WTC11 (cell line): ENCODE data around the gene TMEM176B. TPM values are rescaled to one million over a fixed set of nuclear protein-coding genes. Genes with fewer than 3 reads are reported as not detected.

Source experiments
- ATAC-seq: fragments of 200-7000 bp; cut with Tn5 transposase; 2 replicates; pipeline ENCODE4 v1.10.0; 2021; ENCODE audit warnings: mild to moderate bottlenecking, moderate library complexity
- CTCF ChIA-PET: fragments of 300-600 bp; sonication (Branson Sonifier 250); formaldehyde crosslinking; loops from one replicate; lab custom pipeline; 2021; ENCODE audit warnings: antibody characterized with exemption; lab: Charles Lee
- POLR2A ChIA-PET: fragments of 350-600 bp; sonication (Branson Sonifier 250); formaldehyde crosslinking; loops from one replicate; lab custom pipeline; 2021; ENCODE audit warnings: antibody characterized with exemption; lab: Charles Lee
- DNase-seq: peaks from one replicate; pipeline ENCODE4 v3.0.0; 2021; ENCODE audit warnings: low spot score
- H3K27ac Mint-ChIP-seq: 2 replicates; pipeline ENCODE4 v1.8.0; 2021; ENCODE audit warnings: mixed read lengths
- H3K27me3 Mint-ChIP-seq: 2 replicates; pipeline ENCODE4 v1.8.0; 2021; ENCODE audit warnings: low read depth, mild to moderate bottlenecking, moderate library complexity, mixed read lengths
- H3K36me3 Mint-ChIP-seq: 2 replicates; pipeline ENCODE4 v1.8.0; 2021; ENCODE audit warnings: mixed read lengths
- H3K4me1 Mint-ChIP-seq: 2 replicates; pipeline ENCODE4 v1.8.0; 2022; ENCODE audit warnings: mixed read lengths
- H3K4me3 Mint-ChIP-seq: 2 replicates; pipeline ENCODE4 v1.8.0; 2021; ENCODE audit warnings: mild to moderate bottlenecking, moderate library complexity, mixed read lengths
- H3K9me3 Mint-ChIP-seq: 2 replicates; pipeline ENCODE4 v1.8.0; 2021; ENCODE audit warnings: mixed read lengths
- CBFB ChIP-seq: sonication (generic); formaldehyde crosslinking; IDR thresholded peaks from 2 replicates; pipeline ENCODE4 v1.8.1; 2022; ENCODE audit warnings: mild to moderate bottlenecking, low read depth, missing genetic modification reagents
- E2F4 ChIP-seq: sonication (generic); formaldehyde crosslinking; IDR thresholded peaks from 2 replicates; pipeline ENCODE4 v1.8.1; 2022; ENCODE audit warnings: low read depth, mild to moderate bottlenecking, moderate library complexity, missing genetic modification reagents, borderline replicate concordance
- E2F5 ChIP-seq: sonication (generic); formaldehyde crosslinking; IDR thresholded peaks from 2 replicates; pipeline ENCODE4 v1.8.1; 2022; ENCODE audit warnings: mild to moderate bottlenecking, moderate library complexity, missing genetic modification reagents
- GABPB1 ChIP-seq: sonication (generic); formaldehyde crosslinking; IDR thresholded peaks from 2 replicates; pipeline ENCODE4 v1.8.1; 2023; ENCODE audit warnings: mild to moderate bottlenecking, missing genetic modification reagents
- GRHL2 ChIP-seq: fragments of 250-450 bp; sonication (Bioruptor Pico); IDR thresholded peaks from 2 replicates; pipeline ENCODE4 v1.8.0; 2022; ENCODE audit warnings: mild to moderate bottlenecking, moderate library complexity; ENCODE audit not compliant: insufficient replicate concordance, severe bottlenecking
- GTF2I ChIP-seq: fragments of 250-450 bp; sonication (Bioruptor Pico); conservative IDR thresholded peaks from 2 replicates; pipeline ENCODE4 v1.4.0; 2021; ENCODE audit warnings: mild to moderate bottlenecking
- JAZF1 ChIP-seq: fragments of 250-450 bp; sonication (Bioruptor Pico); IDR thresholded peaks from 2 replicates; pipeline ENCODE4 v1.9.0; 2021; ENCODE audit warnings: moderate library complexity, mild to moderate bottlenecking, inconsistent platforms
- NR3C1 ChIP-seq: sonication (generic); formaldehyde crosslinking; conservative IDR thresholded peaks from 2 replicates; pipeline ENCODE4 v1.8.1; 2023; ENCODE audit warnings: low read depth, mild to moderate bottlenecking, missing genetic modification reagents
- STAT6 ChIP-seq: sonication (generic); formaldehyde crosslinking; conservative IDR thresholded peaks from 2 replicates; pipeline ENCODE4 v1.8.1; 2023; ENCODE audit warnings: mild to moderate bottlenecking, low read depth, missing genetic modification reagents, moderate library complexity
- ZNF232 ChIP-seq: sonication (generic); formaldehyde crosslinking; IDR thresholded peaks from 2 replicates; pipeline ENCODE4 v1.8.0; 2022; ENCODE audit warnings: mild to moderate bottlenecking, missing genetic modification reagents
- ZNF416 ChIP-seq: fragments of 250-450 bp; sonication (Bioruptor Pico); IDR thresholded peaks from 2 replicates; pipeline ENCODE4 v1.9.0; 2021; ENCODE audit warnings: mild to moderate bottlenecking, inconsistent platforms
- total RNA-seq: library from RNA; stranded (reverse); gene quantifications from 3 replicates; pipeline ENCODE4 v1.2.3, GENCODE V29; 2021
- TF ChIP-seq, protein P1 (sequence below): sonication (generic); formaldehyde crosslinking; IDR thresholded peaks from 2 replicates; pipeline ENCODE4 v1.8.0; 2023; ENCODE audit warnings: mild to moderate bottlenecking, missing genetic modification reagents
- TF ChIP-seq, protein P2 (sequence below): sonication (generic); formaldehyde crosslinking; IDR thresholded peaks from 2 replicates; pipeline ENCODE4 v1.8.1; 2022; ENCODE audit warnings: mild to moderate bottlenecking, missing genetic modification reagents, moderate library complexity, borderline replicate concordance
- TF ChIP-seq, protein P3 (sequence below): sonication (generic); formaldehyde crosslinking; IDR thresholded peaks from 2 replicates; pipeline ENCODE4 v1.8.1; 2022; ENCODE audit warnings: missing genetic modification reagents, borderline replicate concordance
- TF ChIP-seq, protein P4 (sequence below): fragments of 250-450 bp; sonication (Bioruptor Pico); conservative IDR thresholded peaks from 2 replicates; pipeline ENCODE4 v1.9.0; 2021; ENCODE audit warnings: mild to moderate bottlenecking
- TF ChIP-seq, protein P5 (sequence below): fragments of 250-450 bp; sonication (Bioruptor Pico); IDR thresholded peaks from 2 replicates; pipeline ENCODE4 v1.8.0; 2021; ENCODE audit warnings: mild to moderate bottlenecking

The TMEM176B gene
- total RNA-seq, 1 experiment from 2014 or later = 1.0 TPM

DNA sequence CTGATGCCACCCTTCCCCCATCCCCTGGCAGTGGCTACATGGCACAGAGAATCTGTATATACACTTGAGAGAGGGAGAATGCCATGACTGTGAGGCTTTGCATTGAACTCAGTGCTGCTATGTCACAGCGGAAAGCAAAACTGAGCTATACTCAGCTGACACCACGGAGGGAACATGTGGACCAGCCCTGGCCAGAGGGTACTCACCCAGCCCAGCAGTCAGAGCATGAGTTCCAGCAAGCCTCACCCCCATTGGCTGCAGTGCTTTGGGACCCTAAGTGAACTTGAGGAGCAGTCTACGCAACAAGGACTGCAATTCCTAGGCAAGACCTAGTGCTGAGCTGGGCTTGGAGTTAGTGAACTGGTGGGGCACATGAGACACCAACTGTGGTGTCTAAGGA, 41.9 kb upstream of the TMEM176B start (continued):
- TF ChIP-seq ZNF416 (no peak), JAZF1 (CRISPR knock-in tag) (no peak), ZNF232 (CRISPR knock-in tag) (no peak), E2F5 (no peak), GRHL2 (CRISPR knock-in tag) (no peak), E2F4 (no peak)
- TF ChIP-seq, protein P1, sequence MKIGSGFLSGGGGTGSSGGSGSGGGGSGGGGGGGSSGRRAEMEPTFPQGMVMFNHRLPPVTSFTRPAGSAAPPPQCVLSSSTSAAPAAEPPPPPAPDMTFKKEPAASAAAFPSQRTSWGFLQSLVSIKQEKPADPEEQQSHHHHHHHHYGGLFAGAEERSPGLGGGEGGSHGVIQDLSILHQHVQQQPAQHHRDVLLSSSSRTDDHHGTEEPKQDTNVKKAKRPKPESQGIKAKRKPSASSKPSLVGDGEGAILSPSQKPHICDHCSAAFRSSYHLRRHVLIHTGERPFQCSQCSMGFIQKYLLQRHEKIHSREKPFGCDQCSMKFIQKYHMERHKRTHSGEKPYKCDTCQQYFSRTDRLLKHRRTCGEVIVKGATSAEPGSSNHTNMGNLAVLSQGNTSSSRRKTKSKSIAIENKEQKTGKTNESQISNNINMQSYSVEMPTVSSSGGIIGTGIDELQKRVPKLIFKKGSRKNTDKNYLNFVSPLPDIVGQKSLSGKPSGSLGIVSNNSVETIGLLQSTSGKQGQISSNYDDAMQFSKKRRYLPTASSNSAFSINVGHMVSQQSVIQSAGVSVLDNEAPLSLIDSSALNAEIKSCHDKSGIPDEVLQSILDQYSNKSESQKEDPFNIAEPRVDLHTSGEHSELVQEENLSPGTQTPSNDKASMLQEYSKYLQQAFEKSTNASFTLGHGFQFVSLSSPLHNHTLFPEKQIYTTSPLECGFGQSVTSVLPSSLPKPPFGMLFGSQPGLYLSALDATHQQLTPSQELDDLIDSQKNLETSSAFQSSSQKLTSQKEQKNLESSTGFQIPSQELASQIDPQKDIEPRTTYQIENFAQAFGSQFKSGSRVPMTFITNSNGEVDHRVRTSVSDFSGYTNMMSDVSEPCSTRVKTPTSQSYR = no peak
- TF ChIP-seq, protein P2, sequence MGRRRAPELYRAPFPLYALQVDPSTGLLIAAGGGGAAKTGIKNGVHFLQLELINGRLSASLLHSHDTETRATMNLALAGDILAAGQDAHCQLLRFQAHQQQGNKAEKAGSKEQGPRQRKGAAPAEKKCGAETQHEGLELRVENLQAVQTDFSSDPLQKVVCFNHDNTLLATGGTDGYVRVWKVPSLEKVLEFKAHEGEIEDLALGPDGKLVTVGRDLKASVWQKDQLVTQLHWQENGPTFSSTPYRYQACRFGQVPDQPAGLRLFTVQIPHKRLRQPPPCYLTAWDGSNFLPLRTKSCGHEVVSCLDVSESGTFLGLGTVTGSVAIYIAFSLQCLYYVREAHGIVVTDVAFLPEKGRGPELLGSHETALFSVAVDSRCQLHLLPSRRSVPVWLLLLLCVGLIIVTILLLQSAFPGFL (CRISPR knock-in tag) = no peak
- TF ChIP-seq, protein P3, sequence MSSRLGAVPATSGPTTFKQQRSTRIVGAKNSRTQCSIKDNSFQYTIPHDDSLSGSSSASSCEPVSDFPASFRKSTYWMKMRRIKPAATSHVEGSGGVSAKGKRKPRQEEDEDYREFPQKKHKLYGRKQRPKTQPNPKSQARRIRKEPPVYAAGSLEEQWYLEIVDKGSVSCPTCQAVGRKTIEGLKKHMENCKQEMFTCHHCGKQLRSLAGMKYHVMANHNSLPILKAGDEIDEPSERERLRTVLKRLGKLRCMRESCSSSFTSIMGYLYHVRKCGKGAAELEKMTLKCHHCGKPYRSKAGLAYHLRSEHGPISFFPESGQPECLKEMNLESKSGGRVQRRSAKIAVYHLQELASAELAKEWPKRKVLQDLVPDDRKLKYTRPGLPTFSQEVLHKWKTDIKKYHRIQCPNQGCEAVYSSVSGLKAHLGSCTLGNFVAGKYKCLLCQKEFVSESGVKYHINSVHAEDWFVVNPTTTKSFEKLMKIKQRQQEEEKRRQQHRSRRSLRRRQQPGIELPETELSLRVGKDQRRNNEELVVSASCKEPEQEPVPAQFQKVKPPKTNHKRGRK (CRISPR knock-in tag) = no peak

DNA sequence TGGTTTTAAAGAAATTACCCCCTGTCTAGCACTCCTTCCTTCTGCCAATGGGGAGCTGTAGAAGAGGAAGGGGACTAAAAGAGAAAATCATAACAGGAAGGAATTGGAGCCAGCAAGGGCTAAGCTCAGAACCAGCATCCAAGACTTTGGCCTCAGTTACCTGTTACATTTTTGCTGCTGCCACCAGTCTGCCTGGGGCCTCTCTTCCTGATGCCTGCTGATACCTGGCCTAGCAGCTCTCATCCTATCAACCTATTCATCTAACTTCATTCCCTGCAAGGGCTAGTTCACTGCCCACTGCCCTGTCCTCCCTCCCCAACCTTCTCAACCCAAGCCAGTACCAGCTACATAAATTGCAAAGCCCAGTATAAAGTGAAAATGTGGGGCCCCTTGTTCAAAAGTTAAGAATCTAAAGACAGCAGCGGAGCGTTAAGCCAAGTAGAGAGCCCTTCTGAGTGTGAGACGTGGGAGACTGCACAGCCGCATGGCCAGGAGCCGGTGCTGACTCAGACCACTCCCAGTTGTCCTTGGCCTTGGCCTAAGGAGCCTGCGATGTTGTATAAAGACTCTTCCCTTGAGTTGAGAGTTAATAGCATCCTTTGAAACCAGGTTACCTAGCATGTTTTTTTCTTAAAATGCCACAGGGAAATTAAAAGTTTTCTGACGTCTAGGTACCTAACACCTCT, 38.9 kb upstream of the TMEM176B start:
- Mint-ChIP-seq H3K9me3 (no peaks in the 10 kb centered on the region; the same call in 1 of the 2 replicates), H3K4me1 (no peaks in the 10 kb centered on the region), H3K36me3 (no peaks in the 10 kb centered on the region), H3K4me3 (no peak overlapping the region), H3K27ac (no peak overlapping the region), H3K27me3 (no peaks in the 10 kb centered on the region)
- TF ChIP-seq GTF2I = no peak
- no peak for TF ChIP-seq CBFB (CRISPR knock-in tag)
- TF ChIP-seq GABPB1 (CRISPR knock-in tag) = no peak
- TF ChIP-seq, protein P4, sequence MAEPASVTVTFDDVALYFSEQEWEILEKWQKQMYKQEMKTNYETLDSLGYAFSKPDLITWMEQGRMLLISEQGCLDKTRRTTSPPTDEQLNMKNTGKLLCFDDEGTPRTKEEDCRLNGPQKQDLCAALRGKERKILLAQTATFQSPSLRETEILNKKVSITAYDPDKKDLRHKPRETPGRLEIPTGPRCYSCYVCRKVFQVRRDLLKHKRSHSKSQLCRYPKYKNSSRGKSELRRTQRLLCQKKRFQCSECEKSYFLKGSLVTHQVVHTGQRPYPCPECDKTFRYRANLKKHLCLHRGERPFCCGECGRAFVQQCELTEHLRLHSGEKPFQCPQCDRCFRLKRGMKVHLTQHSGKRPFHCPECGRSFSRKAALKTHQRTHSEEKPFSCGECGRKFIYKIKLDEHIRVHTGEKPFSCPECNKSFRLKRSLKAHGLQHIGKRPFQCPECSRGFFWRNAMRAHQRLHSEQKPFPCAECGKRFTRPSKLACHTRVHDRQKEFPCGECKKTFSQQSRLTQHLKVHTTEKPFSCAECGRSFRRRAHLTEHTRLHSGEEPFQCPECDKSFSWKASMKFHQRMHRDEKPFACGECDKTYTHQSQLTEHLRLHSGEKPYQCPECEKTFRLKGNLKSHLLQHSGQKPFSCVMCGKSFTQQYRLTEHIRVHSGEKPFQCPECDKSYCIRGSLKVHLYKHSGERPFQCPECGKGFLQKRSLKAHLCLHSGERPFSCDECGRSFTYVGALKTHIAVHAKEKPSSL (CRISPR knock-in tag) = no peak
- TF ChIP-seq NR3C1 (CRISPR knock-in tag) = no peak
- no peak for TF ChIP-seq STAT6 (CRISPR knock-in tag)
- TF ChIP-seq, protein P5, sequence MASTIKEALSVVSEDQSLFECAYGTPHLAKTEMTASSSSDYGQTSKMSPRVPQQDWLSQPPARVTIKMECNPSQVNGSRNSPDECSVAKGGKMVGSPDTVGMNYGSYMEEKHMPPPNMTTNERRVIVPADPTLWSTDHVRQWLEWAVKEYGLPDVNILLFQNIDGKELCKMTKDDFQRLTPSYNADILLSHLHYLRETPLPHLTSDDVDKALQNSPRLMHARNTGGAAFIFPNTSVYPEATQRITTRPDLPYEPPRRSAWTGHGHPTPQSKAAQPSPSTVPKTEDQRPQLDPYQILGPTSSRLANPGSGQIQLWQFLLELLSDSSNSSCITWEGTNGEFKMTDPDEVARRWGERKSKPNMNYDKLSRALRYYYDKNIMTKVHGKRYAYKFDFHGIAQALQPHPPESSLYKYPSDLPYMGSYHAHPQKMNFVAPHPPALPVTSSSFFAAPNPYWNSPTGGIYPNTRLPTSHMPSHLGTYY (CRISPR knock-in tag) = no peak
- POLR2A ChIA-PET = no interaction called here
- CTCF ChIA-PET = no interaction called here
- ATAC-seq = no peak
- no peak for DNase-seq
